WTC11 (cell line): ENCODE results near the gene BBOX1.

Experiments
- CBFB ChIP-seq: sonication (generic); formaldehyde crosslinking; IDR thresholded peaks from 2 replicates; pipeline ENCODE4 v1.8.1; 2022; ENCODE audit warnings: mild to moderate bottlenecking, low read depth, missing genetic modification reagents
- CREB1 ChIP-seq: sonication (generic); formaldehyde crosslinking; IDR thresholded peaks from 2 replicates; pipeline ENCODE4 v1.8.0; 2023; ENCODE audit warnings: mild to moderate bottlenecking, missing genetic modification reagents
- ETV6 ChIP-seq: sonication (generic); formaldehyde crosslinking; IDR thresholded peaks from 2 replicates; pipeline ENCODE4 v1.8.1; 2022; ENCODE audit warnings: mild to moderate bottlenecking, missing genetic modification reagents
- FOXK1 ChIP-seq: sonication (generic); formaldehyde crosslinking; IDR thresholded peaks from 2 replicates; pipeline ENCODE4 v1.8.0; 2022; ENCODE audit warnings: mild to moderate bottlenecking, moderate library complexity, missing genetic modification reagents
- MXD4 ChIP-seq: fragments of 250-450 bp; sonication (Bioruptor Pico); IDR thresholded peaks from 2 replicates; pipeline ENCODE4 v1.8.0; 2021; ENCODE audit warnings: mild to moderate bottlenecking, moderate library complexity, borderline replicate concordance
- NR1H2 ChIP-seq: sonication (generic); formaldehyde crosslinking; IDR thresholded peaks from 2 replicates; pipeline ENCODE4 v1.9.0; 2021; ENCODE audit warnings: mild to moderate bottlenecking, moderate library complexity, missing genetic modification reagents
- SMAD3 ChIP-seq: sonication (generic); formaldehyde crosslinking; IDR thresholded peaks from 2 replicates; pipeline ENCODE4 v1.8.0; 2022; ENCODE audit warnings: missing genetic modification reagents, mild to moderate bottlenecking, borderline replicate concordance
- SMAD4 ChIP-seq: sonication (generic); formaldehyde crosslinking; IDR thresholded peaks from 2 replicates; pipeline ENCODE4 v1.8.0; 2022; ENCODE audit warnings: mild to moderate bottlenecking, missing genetic modification reagents
- TCF7 ChIP-seq: sonication (generic); formaldehyde crosslinking; IDR thresholded peaks from 2 replicates; pipeline ENCODE4 v1.8.0; 2022; ENCODE audit warnings: mild to moderate bottlenecking, low read depth, missing genetic modification reagents, moderate library complexity
- ZNF232 ChIP-seq: sonication (generic); formaldehyde crosslinking; IDR thresholded peaks from 2 replicates; pipeline ENCODE4 v1.8.0; 2022; ENCODE audit warnings: mild to moderate bottlenecking, missing genetic modification reagents
- TF ChIP-seq, protein P1 (sequence below): fragments of 200-600 bp; IDR thresholded peaks from 2 replicates; pipeline ENCODE4 v1.8.0; 2022; ENCODE audit warnings: antibody characterized with exemption
- TF ChIP-seq, protein P2 (sequence below): sonication (generic); formaldehyde crosslinking; IDR thresholded peaks from 2 replicates; pipeline ENCODE4 v1.8.1; 2022; ENCODE audit warnings: low read depth, missing genetic modification reagents, borderline replicate concordance
- TF ChIP-seq, protein P3 (sequence below): sonication (generic); formaldehyde crosslinking; IDR thresholded peaks from 2 replicates; pipeline ENCODE4 v1.8.0; 2022; ENCODE audit warnings: mild to moderate bottlenecking, missing genetic modification reagents
- TF ChIP-seq, protein P4 (sequence below): sonication (generic); formaldehyde crosslinking; IDR thresholded peaks from 2 replicates; pipeline ENCODE4 v1.8.1; 2023; ENCODE audit warnings: mild to moderate bottlenecking, moderate library complexity, missing genetic modification reagents

DNA sequence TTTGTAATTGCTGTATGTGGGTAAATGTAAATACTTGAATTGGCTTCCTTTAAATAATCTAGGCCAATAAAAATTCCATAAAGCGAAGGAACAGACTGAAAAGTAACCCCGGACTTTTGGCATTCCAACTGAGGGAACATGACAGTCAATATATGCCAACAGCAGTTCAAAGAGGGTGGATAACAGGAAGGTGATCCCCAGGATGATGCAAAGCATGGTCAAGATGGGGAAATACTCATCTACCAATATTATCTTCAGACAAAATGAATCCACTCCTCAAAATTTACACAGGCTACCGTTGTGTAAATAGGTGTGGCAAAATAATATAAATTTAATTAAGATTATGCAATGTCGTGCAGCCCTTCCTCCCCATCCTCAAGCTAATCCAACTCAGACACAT, 56.9 kb downstream of the BBOX1 start:
- TF ChIP-seq, protein P1, sequence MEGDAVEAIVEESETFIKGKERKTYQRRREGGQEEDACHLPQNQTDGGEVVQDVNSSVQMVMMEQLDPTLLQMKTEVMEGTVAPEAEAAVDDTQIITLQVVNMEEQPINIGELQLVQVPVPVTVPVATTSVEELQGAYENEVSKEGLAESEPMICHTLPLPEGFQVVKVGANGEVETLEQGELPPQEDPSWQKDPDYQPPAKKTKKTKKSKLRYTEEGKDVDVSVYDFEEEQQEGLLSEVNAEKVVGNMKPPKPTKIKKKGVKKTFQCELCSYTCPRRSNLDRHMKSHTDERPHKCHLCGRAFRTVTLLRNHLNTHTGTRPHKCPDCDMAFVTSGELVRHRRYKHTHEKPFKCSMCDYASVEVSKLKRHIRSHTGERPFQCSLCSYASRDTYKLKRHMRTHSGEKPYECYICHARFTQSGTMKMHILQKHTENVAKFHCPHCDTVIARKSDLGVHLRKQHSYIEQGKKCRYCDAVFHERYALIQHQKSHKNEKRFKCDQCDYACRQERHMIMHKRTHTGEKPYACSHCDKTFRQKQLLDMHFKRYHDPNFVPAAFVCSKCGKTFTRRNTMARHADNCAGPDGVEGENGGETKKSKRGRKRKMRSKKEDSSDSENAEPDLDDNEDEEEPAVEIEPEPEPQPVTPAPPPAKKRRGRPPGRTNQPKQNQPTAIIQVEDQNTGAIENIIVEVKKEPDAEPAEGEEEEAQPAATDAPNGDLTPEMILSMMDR: no peak
- no peak for TF ChIP-seq NR1H2 (CRISPR knock-in tag)
- TF ChIP-seq, protein P2, sequence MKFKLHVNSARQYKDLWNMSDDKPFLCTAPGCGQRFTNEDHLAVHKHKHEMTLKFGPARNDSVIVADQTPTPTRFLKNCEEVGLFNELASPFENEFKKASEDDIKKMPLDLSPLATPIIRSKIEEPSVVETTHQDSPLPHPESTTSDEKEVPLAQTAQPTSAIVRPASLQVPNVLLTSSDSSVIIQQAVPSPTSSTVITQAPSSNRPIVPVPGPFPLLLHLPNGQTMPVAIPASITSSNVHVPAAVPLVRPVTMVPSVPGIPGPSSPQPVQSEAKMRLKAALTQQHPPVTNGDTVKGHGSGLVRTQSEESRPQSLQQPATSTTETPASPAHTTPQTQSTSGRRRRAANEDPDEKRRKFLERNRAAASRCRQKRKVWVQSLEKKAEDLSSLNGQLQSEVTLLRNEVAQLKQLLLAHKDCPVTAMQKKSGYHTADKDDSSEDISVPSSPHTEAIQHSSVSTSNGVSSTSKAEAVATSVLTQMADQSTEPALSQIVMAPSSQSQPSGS: no peak
- no peak for TF ChIP-seq TCF7
- TF ChIP-seq SMAD3 (CRISPR knock-in tag): no peak
- no peak for TF ChIP-seq SMAD4
- no peak for TF ChIP-seq CREB1 (CRISPR knock-in tag)
- TF ChIP-seq FOXK1: no peak
- no peak for TF ChIP-seq CBFB (CRISPR knock-in tag)
- TF ChIP-seq, protein P3, sequence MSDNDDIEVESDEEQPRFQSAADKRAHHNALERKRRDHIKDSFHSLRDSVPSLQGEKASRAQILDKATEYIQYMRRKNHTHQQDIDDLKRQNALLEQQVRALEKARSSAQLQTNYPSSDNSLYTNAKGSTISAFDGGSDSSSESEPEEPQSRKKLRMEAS (CRISPR knock-in tag): no peak
- TF ChIP-seq MXD4: no peak
- TF ChIP-seq ETV6 (CRISPR knock-in tag): no peak
- no peak for TF ChIP-seq ZNF232 (CRISPR knock-in tag)
- TF ChIP-seq, protein P4, sequence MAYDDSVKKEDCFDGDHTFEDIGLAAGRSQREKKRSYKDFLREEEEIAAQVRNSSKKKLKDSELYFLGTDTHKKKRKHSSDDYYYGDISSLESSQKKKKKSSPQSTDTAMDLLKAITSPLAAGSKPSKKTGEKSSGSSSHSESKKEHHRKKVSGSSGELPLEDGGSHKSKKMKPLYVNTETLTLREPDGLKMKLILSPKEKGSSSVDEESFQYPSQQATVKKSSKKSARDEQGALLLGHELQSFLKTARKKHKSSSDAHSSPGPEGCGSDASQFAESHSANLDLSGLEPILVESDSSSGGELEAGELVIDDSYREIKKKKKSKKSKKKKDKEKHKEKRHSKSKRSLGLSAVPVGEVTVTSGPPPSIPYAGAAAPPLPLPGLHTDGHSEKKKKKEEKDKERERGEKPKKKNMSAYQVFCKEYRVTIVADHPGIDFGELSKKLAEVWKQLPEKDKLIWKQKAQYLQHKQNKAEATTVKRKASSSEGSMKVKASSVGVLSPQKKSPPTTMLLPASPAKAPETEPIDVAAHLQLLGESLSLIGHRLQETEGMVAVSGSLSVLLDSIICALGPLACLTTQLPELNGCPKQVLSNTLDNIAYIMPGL: no peak
